Frontal cortex (tissue), 4 donors: ENCODE measurements around the gene GPR26. TPM values are rescaled to one million over a fixed set of nuclear protein-coding genes. Genes with fewer than 3 reads are reported as not detected.

Experiments used
- DNase-seq, 2 donors: peaks; one replicate each; pipeline ENCODE4 v3.0.0; 2012; ENCODE audit warnings: low spot score in 2 of 2
- FAIRE-seq: peaks from 2 replicates; lab custom pipeline; 2012; peaks lifted over from hg19 to GRCh38; lab: Jason Lieb, UNC
- total RNA-seq: library from RNA; depleted of rRNA; stranded (reverse); fragments of >200 nt; gene quantifications from one replicate; pipeline ENCODE4 v1.2.3, GENCODE V29; 2014
- donor health status: control.
- donor health status: control.
- donor health status: control.

The GPR26 gene
- total RNA-seq, 1 donor from 2014 or later, result 5.3 TPM

GRCh38 chr10:123643315-123643714, 22.8 kb upstream of the GPR26 start:
- DNase-seq (no peak), FAIRE-seq (no peak)

DNA sequence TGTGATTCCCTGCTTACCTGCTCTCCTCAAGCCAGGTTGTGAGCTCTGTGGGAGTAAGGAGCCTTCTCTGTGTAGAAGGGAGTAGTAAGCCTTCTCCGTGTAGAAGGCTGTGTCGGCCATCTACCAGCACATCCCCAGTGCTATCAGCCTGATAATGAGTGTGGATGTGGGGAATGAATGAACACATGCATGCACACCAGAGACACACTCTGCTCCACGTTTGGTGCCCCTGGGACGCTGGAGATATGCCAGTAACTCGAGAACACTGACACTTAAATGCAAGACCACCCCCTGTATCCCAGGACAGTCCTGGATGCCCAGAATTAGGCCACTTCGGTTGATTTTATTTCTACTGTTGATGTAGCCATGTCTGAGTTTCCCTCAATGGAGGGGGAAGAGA, 21.1 kb upstream of the GPR26 start:
- DNase-seq (no peak), FAIRE-seq (no peak)

GRCh38 chr10:123645615-123646014, 20.5 kb upstream of the GPR26 start:
- DNase-seq, result no peak
- no peak for FAIRE-seq

GRCh38 chr10:123648595-123648994, 17.6 kb upstream of the GPR26 start:
- no peak for FAIRE-seq
- no peak for DNase-seq

- DNase-seq (no peak), FAIRE-seq (no peak)
Observed at GRCh38 chr10:123649676-123650075, 16.5 kb upstream of the GPR26 start.

DNA sequence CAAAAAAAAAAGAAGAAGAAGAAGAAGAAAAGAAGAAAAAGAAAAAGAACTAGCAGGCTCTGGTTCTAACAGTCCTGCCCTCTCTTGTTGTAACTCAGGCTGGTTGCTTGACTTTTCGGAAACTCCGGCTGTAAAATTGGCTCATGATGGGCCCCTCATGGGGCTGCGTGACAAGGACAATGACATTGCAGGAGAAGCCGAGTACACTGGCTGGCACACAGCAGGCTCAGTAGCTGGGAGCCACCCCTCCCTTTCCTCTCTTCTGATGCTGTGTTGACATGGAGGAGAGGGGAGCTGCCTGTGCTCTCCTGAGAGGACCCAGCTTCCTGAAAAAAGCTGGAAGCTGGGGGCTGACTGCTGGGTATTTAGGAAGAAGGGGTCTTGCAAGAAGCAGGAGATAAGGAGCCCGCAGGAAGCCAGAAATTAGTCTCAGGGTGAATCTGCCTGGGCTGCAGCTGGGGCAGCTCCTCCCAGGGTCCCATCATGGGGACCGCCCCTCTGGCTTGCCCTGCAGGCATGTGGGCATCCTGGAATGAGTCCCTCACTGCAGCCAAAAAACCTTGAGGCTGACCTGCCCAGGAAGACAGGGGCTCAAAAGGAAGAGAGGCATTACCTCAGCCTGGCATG, 14.6 kb upstream of the GPR26 start:
- DNase-seq, result no peak
- no peak for FAIRE-seq

DNA sequence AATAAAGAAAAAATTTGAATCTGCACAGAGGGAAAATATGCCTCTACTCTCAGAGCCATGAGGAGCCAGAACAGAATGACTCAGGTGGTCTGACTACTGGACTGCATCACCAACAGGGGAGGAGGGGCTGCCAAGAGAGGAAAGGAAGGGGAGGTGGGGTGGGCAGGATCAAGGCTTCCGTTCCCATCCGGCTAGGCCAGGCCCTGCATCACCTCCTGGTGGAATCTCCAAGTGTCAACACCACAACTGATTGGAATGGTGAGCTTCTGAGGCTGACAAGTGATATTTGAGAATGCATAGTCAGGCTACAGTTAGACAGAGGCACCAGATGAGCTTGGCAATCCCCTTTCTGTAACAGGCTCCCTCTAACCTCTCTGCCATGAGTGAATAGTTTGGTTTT, 10.4 kb upstream of the GPR26 start:
- no peak for FAIRE-seq
- no peak for DNase-seq

DNA sequence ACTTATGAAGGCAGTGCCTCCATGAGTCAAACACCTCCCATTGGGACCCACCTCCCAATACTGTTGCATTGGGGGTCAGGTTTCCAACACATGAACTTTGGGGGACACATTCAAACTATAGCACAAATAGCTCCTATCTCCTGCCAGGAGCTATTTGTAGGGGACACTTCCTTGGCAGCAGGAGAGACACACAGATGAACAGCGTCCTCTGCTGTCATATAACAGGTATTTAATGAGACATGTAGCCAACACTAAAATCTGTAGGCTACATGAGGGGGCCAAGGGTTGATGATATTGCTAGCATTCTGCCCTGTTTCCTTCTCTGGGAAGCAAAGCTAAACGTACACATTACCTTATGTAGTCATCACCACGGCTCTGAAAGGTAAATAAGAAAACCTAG, 2.6 kb upstream of the GPR26 start:
- FAIRE-seq (no peak), DNase-seq (no peak)

DNA sequence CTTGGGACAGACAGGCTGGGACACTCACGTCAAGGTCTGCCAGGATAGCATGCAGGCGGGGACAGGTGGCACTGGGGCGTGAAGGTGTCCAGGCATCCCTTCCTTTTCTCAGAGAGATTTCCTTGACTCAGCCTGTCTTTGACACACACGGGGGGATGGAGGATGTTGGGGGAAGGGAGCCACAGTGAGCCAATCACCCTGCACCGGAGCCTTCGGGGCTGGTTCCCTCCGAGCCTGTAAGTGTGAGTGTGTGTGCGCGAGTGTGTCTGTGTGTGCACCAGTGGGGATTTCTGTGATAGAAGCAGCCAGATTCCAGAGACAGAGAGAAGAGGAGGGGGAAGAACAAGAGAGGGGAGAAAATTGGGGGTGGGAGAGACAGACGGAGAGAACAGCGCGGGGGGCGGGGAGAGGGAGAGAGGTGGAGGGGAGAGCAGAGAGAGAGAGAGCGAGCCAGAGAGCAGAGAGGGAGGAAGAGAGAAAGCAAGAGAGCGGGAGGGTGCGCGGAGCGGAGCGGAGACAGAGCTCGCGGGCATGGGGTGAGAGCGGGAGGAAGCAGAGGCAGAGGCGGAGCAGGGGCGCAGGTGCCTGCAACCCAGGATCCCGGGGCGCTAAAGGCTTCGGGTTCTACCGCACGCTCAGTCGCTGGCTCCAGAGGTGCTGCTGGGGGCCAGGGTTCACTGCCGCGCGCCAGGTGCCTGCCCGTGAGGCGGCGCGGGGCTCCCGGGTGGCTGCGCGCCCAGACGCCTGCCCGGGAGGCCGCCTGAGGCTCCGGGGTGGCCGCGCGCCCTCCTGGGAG, 466 bp upstream of the GPR26 start:
- no peak for DNase-seq
- no peak for FAIRE-seq

DNA sequence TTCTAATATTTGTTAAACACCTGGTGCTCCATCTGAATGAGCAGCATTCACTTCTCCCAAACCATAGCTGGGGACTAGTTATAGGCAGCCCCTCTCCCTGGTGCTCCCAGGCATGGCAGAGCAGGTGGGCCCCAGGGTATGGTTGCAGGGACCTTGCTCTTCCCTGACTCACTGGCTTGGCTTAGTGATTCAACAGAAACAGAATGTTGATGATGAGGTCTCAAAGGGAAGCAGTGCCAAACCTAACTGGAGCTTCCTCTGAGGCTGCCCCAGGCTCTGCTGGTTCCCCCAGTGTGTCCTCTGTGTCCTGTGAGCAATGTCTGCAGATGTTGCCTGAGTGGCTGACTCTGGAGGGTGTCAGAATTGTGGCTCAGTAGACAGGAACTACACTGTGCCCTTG, 3.7 kb downstream of the GPR26 start:
- DNase-seq (no peak), FAIRE-seq (no peak)

DNA sequence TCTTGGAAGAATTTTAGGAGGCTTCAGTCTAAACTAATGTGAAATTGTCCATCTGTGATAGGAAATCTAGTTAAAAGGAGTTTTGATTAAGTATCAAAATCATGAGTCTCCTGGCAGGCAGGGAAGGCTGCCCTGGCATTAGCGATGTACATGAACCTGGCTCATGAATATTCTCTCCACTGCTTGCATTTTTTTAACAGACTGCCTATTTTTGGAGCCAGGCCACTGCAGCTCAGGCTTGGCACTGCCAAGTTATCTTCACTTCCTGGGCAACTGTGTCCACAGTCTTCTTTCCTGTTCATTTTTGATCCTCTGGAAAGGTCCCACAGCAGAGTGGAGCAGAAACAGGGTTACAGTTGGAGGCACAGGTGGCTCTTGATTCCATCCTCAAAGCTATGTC, 7.0 kb downstream of the GPR26 start:
- DNase-seq (no peak), FAIRE-seq (no peak)

DNA sequence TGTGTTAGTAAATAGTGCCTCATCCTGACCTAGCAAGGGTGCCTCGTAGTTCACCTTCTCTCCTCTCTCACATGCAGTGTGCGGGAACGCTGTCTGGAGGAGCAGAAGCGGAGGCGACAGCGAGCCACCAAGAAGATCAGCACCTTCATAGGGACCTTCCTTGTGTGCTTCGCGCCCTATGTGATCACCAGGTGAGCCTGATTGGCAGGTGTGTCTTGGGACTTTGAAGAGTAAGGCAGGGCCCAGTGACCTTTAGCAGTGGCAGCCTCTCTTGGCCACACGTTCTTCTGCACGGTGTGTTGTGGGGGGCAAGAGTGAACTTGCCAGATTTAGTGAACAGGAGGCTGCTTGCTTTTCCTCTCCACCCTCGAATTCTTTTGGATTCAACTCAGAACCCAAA, 8.6 kb downstream of the GPR26 start:
- FAIRE-seq (no peak), DNase-seq (no peak)

DNA sequence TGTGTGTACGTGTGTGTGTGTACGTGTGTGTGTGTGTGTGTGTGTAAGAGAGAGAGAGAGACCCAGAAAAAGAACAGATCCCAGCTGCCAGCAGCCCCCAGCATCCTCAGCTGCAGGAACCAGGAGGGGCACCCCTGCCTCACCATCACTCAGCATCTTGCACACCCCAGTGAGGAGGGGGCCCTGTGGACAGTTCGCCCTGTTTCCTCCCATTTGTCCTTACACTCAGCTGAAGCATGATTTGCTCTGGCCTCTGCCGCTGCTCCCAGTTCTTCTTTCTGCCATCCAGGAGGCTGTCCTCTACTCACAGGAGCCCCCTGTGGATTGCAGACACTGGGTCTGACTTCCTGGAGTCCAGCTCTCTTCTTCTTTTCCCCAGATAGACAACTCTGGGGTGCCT, 9.7 kb downstream of the GPR26 start:
- DNase-seq, result no peak
- FAIRE-seq, result no peak

DNA sequence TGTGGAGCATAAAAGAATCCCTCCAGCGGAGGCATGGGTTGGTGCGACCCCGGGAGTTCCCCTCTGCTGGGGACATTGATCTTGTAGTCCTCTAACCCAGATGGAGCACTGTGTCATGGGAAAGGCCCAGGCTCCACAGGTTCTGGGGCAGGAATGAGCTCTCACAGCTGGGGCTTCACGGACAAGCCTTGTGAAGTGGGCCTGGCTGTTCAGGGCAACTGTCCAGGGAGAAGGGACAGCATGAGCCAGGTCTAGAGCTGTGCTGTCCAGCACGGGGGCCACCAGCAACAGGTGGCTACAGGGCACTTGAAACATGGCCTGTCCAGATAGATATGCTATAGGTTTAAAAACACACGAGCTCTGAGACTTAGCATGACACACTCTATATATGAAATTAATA, 11.4 kb downstream of the GPR26 start:
- FAIRE-seq, result no peak

GRCh38 chr10:123678376-123678775, 12.2 kb downstream of the GPR26 start:
- FAIRE-seq (no peak), DNase-seq (no peak)

More for the DNA sequence above, 11.4 kb downstream of the GPR26 start:
- DNase-seq, result no peak

- DNase-seq (no peak), FAIRE-seq (no peak)
Observed at GRCh38 chr10:123681285-123681684, 15.1 kb downstream of the GPR26 start.

- FAIRE-seq, result no peak
- no peak for DNase-seq
Observed at GRCh38 chr10:123682477-123682876, 16.3 kb downstream of the GPR26 start.

- FAIRE-seq (no peak), DNase-seq (no peak)
Observed at GRCh38 chr10:123683459-123683858, 17.3 kb downstream of the GPR26 start.

- DNase-seq (no peak), FAIRE-seq (no peak)
Observed at GRCh38 chr10:123683865-123684264, 17.7 kb downstream of the GPR26 start.

DNA sequence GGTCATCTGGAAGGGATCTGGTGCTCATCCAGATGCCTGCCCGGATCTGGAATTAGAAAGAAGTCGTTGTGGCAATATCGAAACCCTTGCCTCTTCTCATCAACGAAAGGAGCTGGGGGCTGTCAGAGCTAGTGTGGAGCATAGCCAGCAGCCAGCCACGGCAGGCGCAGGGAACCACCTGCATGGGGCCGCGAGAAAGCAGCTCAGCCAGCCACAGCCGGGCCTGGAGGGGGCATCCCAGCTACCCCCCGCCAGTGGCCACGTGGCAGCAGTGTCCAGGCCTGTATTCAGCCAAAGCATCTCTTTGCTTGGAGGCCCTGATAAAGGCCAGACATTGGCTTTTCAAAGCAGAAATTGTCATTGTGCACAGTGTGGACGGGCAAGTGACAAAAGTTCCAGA, 19.1 kb downstream of the GPR26 start:
- no peak for FAIRE-seq
- no peak for DNase-seq

GRCh38 chr10:123687758-123688157, 21.6 kb downstream of the GPR26 start:
- DNase-seq, result no peak
- no peak for FAIRE-seq

- FAIRE-seq (no peak), DNase-seq (no peak)
Observed at GRCh38 chr10:123689880-123690279, 23.7 kb downstream of the GPR26 start.
